Measurements from ENCODE around the gene JAK3. TPM values are rescaled to one million over a fixed set of nuclear protein-coding genes. Genes with fewer than 3 reads are reported as not detected.

Gene JAK3
- total and polyA plus RNA-seq, 10 of the 15 experiments (the other 5 are each of a cell fraction or from before 2014, with no cell fraction given) = 7.8 to 67.9 (median 33.3) TPM

GRCh38 chr19:17775991-17776803 is 71.6 kb downstream of the JAK3 start (continued):
- TF ChIP-seq YY1 (IDR thresholded peaks at IDR 0.05; ENCODE audit: low read depth, low read length) (peak; percentile 39; the same call in 1 of the 2 replicates), PKNOX1 (IDR thresholded peaks at IDR 0.05) (no peak), CEBPZ (IDR thresholded peaks at IDR 0.05; ENCODE audit: low read depth, low read length) (no peak), ZNF217 (IDR thresholded peaks at IDR 0.05) (no peak), CREM (IDR thresholded peaks at IDR 0.05; ENCODE audit: low read depth) (peak; percentile 94; the same call in 1 of the 2 replicates)

Measured in GM12878 (cell line).